ENCODE data around the gene AP1AR.
"Not testable (repeated sequence)": the region's sequence is repeated elsewhere in the genome, so short reads cannot be mapped to it uniquely, and the experiment has no call there.

The AP1AR gene

GRCh38 chr4:112279882-112280315 lies 48.3 kb downstream of the AP1AR start:
- TF ChIP-seq GATA1 (IDR thresholded peaks at IDR 0.05; ENCODE audit: low read depth, low read length) (no peak), POLR2A (IDR thresholded peaks at IDR 0.05; ENCODE audit: low read length) (no peak)
- DNase-seq = no peak

- no peak for DNase-seq
- TF ChIP-seq POLR2A (IDR thresholded peaks at IDR 0.05; ENCODE audit: low read length) (no peak), GATA1 (IDR thresholded peaks at IDR 0.05; ENCODE audit: low read depth, low read length) (no peak)
Measured at GRCh38 chr4:112280386-112281056, 48.9 kb downstream of the AP1AR start.

- DNase-seq = not testable (repeated sequence)
Measured at GRCh38 chr4:112281895-112282398, 50.4 kb downstream of the AP1AR start.

- DNase-seq = no peak
- TF ChIP-seq GATA1 (IDR thresholded peaks at IDR 0.05; ENCODE audit: low read depth, low read length) = no peak
- no peak for TF ChIP-seq POLR2A (IDR thresholded peaks at IDR 0.05; ENCODE audit: low read length)
Measured at GRCh38 chr4:112282860-112283667, 51.5 kb downstream of the AP1AR start.

- TF ChIP-seq GATA1 (IDR thresholded peaks at IDR 0.05; ENCODE audit: low read depth, low read length) = no peak
- TF ChIP-seq POLR2A (IDR thresholded peaks at IDR 0.05; ENCODE audit: low read length) = no peak
- DNase-seq = no peak
Measured at GRCh38 chr4:112284166-112284565, 52.6 kb downstream of the AP1AR start.

GRCh38 chr4:112284662-112285411 lies 53.2 kb downstream of the AP1AR start:
- DNase-seq = peak in 1 of 2 experiments; percentile 23
- no peak for TF ChIP-seq GATA1 (IDR thresholded peaks at IDR 0.05; ENCODE audit: low read depth, low read length)
- TF ChIP-seq POLR2A (IDR thresholded peaks at IDR 0.05; ENCODE audit: low read length) = no peak

GRCh38 chr4:112287258-112287989 lies 55.8 kb downstream of the AP1AR start:
- no peak for DNase-seq
- TF ChIP-seq POLR2A (IDR thresholded peaks at IDR 0.05; ENCODE audit: low read length) (no peak), GATA1 (IDR thresholded peaks at IDR 0.05; ENCODE audit: low read depth, low read length) (no peak)

- TF ChIP-seq GATA1 (IDR thresholded peaks at IDR 0.05; ENCODE audit: low read depth, low read length) = no peak
- no peak for TF ChIP-seq POLR2A (IDR thresholded peaks at IDR 0.05; ENCODE audit: low read length)
- no peak for DNase-seq
Measured at GRCh38 chr4:112288455-112288854, 56.9 kb downstream of the AP1AR start.

GRCh38 chr4:112289407-112290253 lies 58.0 kb downstream of the AP1AR start:
- no peak for DNase-seq
- no peak for TF ChIP-seq POLR2A (IDR thresholded peaks at IDR 0.05; ENCODE audit: low read length)
- no peak for TF ChIP-seq GATA1 (IDR thresholded peaks at IDR 0.05; ENCODE audit: low read depth, low read length)

GRCh38 chr4:112290341-112290740 lies 58.8 kb downstream of the AP1AR start:
- TF ChIP-seq GATA1 (IDR thresholded peaks at IDR 0.05; ENCODE audit: low read depth, low read length) = no peak
- no peak for TF ChIP-seq POLR2A (IDR thresholded peaks at IDR 0.05; ENCODE audit: low read length)
- no peak for DNase-seq

- TF ChIP-seq POLR2A (IDR thresholded peaks at IDR 0.05; ENCODE audit: low read length) (peak; percentile 26), GATA1 (IDR thresholded peaks at IDR 0.05; ENCODE audit: low read depth, low read length) (no peak)
- peak; percentile 7 to 60 for DNase-seq
Measured at GRCh38 chr4:112296949-112297880, 65.6 kb downstream of the AP1AR start, which contains the start of gene ALPK1. TSS of gene ALPK1 (plus strand) at chr4:112297369.

GRCh38 chr4:112299721-112300120 lies 68.1 kb downstream of the AP1AR start:
- no peak for TF ChIP-seq POLR2A (IDR thresholded peaks at IDR 0.05; ENCODE audit: low read length)
- no peak for TF ChIP-seq GATA1 (IDR thresholded peaks at IDR 0.05; ENCODE audit: low read depth, low read length)
- DNase-seq = no peak

All from erythroblast (primary cell).